Mucosa of descending colon (tissue), 3 donors: ENCODE measurements around the gene DPYSL4. TPM values are rescaled to one million over a fixed set of nuclear protein-coding genes. Genes with fewer than 3 reads are reported as not detected.

Source experiments
- ATAC-seq: fragments of 200-7000 bp; cut with Tn5 transposase; one replicate; pipeline ENCODE4 v1.9.1; 2020; ENCODE audit warnings: mild to moderate bottlenecking, moderate library complexity
- DNase-seq, 3 donors: peaks; one replicate each; pipeline ENCODE4 v3.0.0-alpha.2; 2020
- H3K36me3 ChIP-seq: fragments of 200-600 bp; one replicate; pipeline ENCODE4 v1.8.0; 2021; ENCODE audit warnings: low read depth, mild to moderate bottlenecking
- H3K4me1 ChIP-seq: fragments of 200-600 bp; one replicate; pipeline ENCODE4 v1.8.0; 2021; ENCODE audit warnings: low read depth, mild to moderate bottlenecking
- H3K4me3 ChIP-seq: fragments of 200-600 bp; one replicate; pipeline ENCODE4 v1.8.0; 2021; ENCODE audit warnings: mild to moderate bottlenecking
- H3K9me3 ChIP-seq: fragments of 200-600 bp; one replicate; pipeline ENCODE4 v1.8.0; 2021; ENCODE audit warnings: mild to moderate bottlenecking
- CTCF ChIP-seq: fragments of 200-600 bp; IDR thresholded peaks from one replicate; pipeline ENCODE4 v1.8.0; 2022; ENCODE audit warnings: antibody characterized with exemption, mild to moderate bottlenecking
- intact Hi-C, 2 donors: fragments of 100-400 bp; cut with DNase I in 1 of 2; cut with micrococcal nuclease in 1 of 2; formaldehyde crosslinking; loops; one replicate each; pipeline versions ENCODE4 v1.11.0 to v1.11.1; 2022; cut with DNase I, micrococcal nuclease
- total RNA-seq, 3 donors: library from RNA; stranded (reverse); fragmentation: NEBNext Ultra II Directional in 2 of 3; extraction: Animal tissue kit (Norgen Biotek cat#: 25700) in 2 of 3; gene quantifications; one replicate each; pipeline versions ENCODE4 v1.2.1 to v1.2.4, GENCODE V29; 2021 to 2023
- donor health status: DM: no; HTN: no; CAD: no; lungs with moderate emphysema.
- donor health status: DM: no; HTN: no; CAD: no.
- donor health status: DM: no; HTN: yes; CAD: no.

Gene DPYSL4
- total RNA-seq, 3 donors from 2014 or later = 0.46 to 1.3 (median 0.55) TPM

- H3K4me1 ChIP-seq = no peaks in the 10 kb centered on the region
- no peak for TF ChIP-seq CTCF
- no peaks in the 10 kb centered on the region for H3K9me3 ChIP-seq
- no peak for DNase-seq
- intact Hi-C loops = no loop called here
- no peak for ATAC-seq
- H3K36me3 ChIP-seq = no peaks in the 10 kb centered on the region
- no peak overlapping the region for H3K4me3 ChIP-seq
These were observed 7.8 kb upstream of the DPYSL4 start for GRCh38 chr10:132178672-132179545.

- DNase-seq (peak in 1 of 3 donors; percentile 41), ATAC-seq (no peak)
- Histone ChIP-seq H3K36me3 (no peaks in the 10 kb centered on the region), H3K4me3 (no peak overlapping the region), H3K4me1 (no peaks in the 10 kb centered on the region), H3K9me3 (no peaks in the 10 kb centered on the region)
- intact Hi-C loops = no loop called here
- TF ChIP-seq CTCF = no peak
These were observed 7.0 kb upstream of the DPYSL4 start for GRCh38 chr10:132179551-132180392.

GRCh38 chr10:132180736-132181135, 6.0 kb upstream of the DPYSL4 start:
- H3K9me3 ChIP-seq = no peaks in the 10 kb centered on the region
- intact Hi-C loops = no loop called here
- H3K4me3 ChIP-seq = no peak overlapping the region
- no peak for TF ChIP-seq CTCF
- DNase-seq (no peak), ATAC-seq (no peak)
- H3K36me3 ChIP-seq = no peaks in the 10 kb centered on the region
- H3K4me1 ChIP-seq = peaks cover 2% of the 10 kb centered on the region

GRCh38 chr10:132181691-132182425, 4.9 kb upstream of the DPYSL4 start:
- Histone ChIP-seq H3K4me1 (peaks cover 9% of the 10 kb centered on the region), H3K4me3 (no peak overlapping the region), H3K36me3 (no peaks in the 10 kb centered on the region), H3K9me3 (no peaks in the 10 kb centered on the region)
- intact Hi-C loops = no loop called here
- no peak for TF ChIP-seq CTCF
- DNase-seq (peak in 1 of 3 donors; percentile 46), ATAC-seq (no peak)

- Histone ChIP-seq H3K4me1 (peaks cover 13% of the 10 kb centered on the region), H3K9me3 (no peaks in the 10 kb centered on the region), H3K36me3 (no peaks in the 10 kb centered on the region), H3K4me3 (no peak overlapping the region)
- TF ChIP-seq CTCF = no peak
- ATAC-seq (no peak), DNase-seq (no peak)
- intact Hi-C loops = no loop called here
These were observed 4.2 kb upstream of the DPYSL4 start for GRCh38 chr10:132182591-132182990.
